Chondrocyte (in vitro differentiated cells): ENCODE measurements around the gene TNFSF11. TPM values are rescaled to one million over a fixed set of nuclear protein-coding genes. Genes with fewer than 3 reads are reported as not detected.

Source experiments
- DNase-seq: peaks from one replicate; pipeline ENCODE4 v3.0.0; 2021; ENCODE audit warnings: mixed read lengths, low spot score
- H3K27ac Mint-ChIP-seq: one replicate; pipeline ENCODE4 v1.8.0; 2021; ENCODE audit warnings: mild to moderate bottlenecking, moderate library complexity, mixed read lengths; ENCODE audit not compliant: unreplicated experiment
- H3K27me3 Mint-ChIP-seq: 2 replicates; pipeline ENCODE4 v1.8.0; 2021; ENCODE audit warnings: low read depth, mixed read lengths
- H3K36me3 Mint-ChIP-seq: 2 replicates; pipeline ENCODE4 v1.8.0; 2021; ENCODE audit warnings: low read depth, mixed read lengths
- H3K4me1 Mint-ChIP-seq: 2 replicates; pipeline ENCODE4 v1.8.0; 2021; ENCODE audit warnings: low read depth, mild to moderate bottlenecking, mixed read lengths
- H3K4me3 Mint-ChIP-seq: one replicate; pipeline ENCODE4 v1.8.0; 2021; ENCODE audit warnings: mild to moderate bottlenecking, moderate library complexity, mixed read lengths; ENCODE audit not compliant: unreplicated experiment
- H3K9me3 Mint-ChIP-seq: 2 replicates; pipeline ENCODE4 v1.8.0; 2021; ENCODE audit warnings: low read depth, mixed read lengths
- total RNA-seq: library from RNA; stranded (reverse); gene quantifications from 3 replicates; pipeline ENCODE4 v1.2.1, GENCODE V29; 2021
- TF ChIP-seq, protein P1 (sequence below): fragments of 200-600 bp; sonication (generic); IDR thresholded peaks from 2 replicates; pipeline ENCODE4 v1.5.0; 2021; ENCODE audit warnings: antibody characterized with exemption, mild to moderate bottlenecking, moderate library complexity

The TNFSF11 gene
- total RNA-seq, 1 donor from 2014 or later, result 0.37 TPM

DNA sequence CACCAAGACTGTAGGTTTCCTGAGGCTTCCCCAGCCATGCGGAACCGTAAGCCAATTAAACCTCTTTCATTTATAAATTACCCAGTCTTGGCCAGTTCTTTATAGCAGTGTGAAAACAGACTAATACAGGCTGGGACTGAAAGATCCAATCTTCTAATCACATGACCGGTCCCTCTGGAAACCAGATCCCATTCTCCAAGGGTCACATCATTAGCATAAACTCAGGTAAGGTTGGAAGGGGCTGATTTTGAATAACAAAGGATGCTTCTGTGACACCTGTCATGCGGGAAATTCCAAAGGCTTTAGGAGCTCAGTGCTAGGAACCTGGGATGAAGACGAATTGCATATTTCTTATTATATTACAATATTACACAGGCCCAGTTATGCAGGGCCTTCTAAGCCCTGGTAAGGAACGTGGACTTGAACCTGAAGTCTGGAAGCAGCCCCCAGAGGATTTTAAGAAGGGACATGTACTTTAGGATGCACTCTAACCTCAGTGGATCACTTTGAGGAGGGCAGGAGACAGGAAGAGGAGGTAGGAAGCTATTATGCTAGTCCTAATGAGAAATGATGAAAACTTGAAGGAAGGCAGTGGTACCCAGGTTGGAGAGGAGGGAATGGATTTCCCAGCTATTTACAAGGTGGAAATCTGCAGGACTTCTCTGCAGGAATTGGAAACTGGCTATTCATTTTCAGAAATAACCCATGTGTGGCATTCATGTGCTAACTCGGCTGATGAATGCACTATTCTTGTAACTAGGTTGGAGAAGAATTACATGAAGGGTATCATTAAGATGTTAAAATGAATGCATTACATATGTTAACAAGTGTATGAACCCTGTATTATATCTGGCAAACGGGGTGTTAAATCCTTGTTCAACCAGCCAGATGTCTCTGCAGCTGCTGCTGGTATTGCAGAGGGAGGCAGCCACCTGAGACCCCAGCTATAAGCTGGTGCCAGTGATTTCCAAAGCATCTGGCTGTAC lies 19.3 kb downstream of the TNFSF11 start:
- H3K27me3 Mint-ChIP-seq, result peaks cover 33% of the 10 kb centered on the region
- peaks cover 9% of the 10 kb centered on the region for H3K4me1 Mint-ChIP-seq
- DNase-seq, result no peak
- no peak overlapping the region for H3K27ac Mint-ChIP-seq
- H3K9me3 Mint-ChIP-seq, result no peaks in the 10 kb centered on the region
- H3K4me3 Mint-ChIP-seq, result no peak overlapping the region
- peaks cover 5% of the 10 kb centered on the region for H3K36me3 Mint-ChIP-seq
- TF ChIP-seq, protein P1, sequence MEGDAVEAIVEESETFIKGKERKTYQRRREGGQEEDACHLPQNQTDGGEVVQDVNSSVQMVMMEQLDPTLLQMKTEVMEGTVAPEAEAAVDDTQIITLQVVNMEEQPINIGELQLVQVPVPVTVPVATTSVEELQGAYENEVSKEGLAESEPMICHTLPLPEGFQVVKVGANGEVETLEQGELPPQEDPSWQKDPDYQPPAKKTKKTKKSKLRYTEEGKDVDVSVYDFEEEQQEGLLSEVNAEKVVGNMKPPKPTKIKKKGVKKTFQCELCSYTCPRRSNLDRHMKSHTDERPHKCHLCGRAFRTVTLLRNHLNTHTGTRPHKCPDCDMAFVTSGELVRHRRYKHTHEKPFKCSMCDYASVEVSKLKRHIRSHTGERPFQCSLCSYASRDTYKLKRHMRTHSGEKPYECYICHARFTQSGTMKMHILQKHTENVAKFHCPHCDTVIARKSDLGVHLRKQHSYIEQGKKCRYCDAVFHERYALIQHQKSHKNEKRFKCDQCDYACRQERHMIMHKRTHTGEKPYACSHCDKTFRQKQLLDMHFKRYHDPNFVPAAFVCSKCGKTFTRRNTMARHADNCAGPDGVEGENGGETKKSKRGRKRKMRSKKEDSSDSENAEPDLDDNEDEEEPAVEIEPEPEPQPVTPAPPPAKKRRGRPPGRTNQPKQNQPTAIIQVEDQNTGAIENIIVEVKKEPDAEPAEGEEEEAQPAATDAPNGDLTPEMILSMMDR, result no peak

GRCh38 chr13:42594481-42595252 lies 20.7 kb downstream of the TNFSF11 start:
- no peak overlapping the region for H3K4me3 Mint-ChIP-seq
- no peak overlapping the region for H3K27ac Mint-ChIP-seq
- peaks cover 18% of the 10 kb centered on the region for H3K27me3 Mint-ChIP-seq
- H3K36me3 Mint-ChIP-seq, result no peaks in the 10 kb centered on the region
- H3K4me1 Mint-ChIP-seq, result peaks cover 9% of the 10 kb centered on the region
- no peak for DNase-seq
- H3K9me3 Mint-ChIP-seq, result no peaks in the 10 kb centered on the region
- TF ChIP-seq, protein P1, result peak; percentile 97

- Mint-ChIP-seq H3K27me3 (peaks cover 18% of the 10 kb centered on the region), H3K4me1 (peaks cover 9% of the 10 kb centered on the region), H3K4me3 (no peak overlapping the region), H3K36me3 (no peaks in the 10 kb centered on the region), H3K9me3 (no peaks in the 10 kb centered on the region), H3K27ac (no peak overlapping the region)
- TF ChIP-seq, protein P1, result peak; percentile 63
- no peak for DNase-seq
Observed at GRCh38 chr13:42595253-42595571, 21.3 kb downstream of the TNFSF11 start.

DNA sequence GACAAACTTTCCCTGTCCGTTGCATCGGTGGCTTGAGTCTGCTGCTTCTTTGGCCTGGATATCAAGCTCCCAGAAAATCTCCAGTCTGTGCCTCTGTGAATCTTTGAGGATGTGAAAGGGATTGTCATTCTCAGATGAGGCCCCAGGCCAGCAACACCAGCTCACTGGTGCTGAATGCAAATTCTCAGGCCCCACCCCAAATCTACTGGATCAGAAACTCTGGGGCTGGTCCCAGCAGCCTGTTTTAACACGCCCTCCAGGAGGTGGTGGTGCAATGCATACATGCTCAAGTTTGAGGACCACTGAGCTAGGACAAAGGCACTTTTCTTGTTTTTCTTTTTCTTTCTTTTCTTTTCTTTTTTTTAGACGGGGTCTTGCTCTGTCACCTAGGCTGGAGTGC lies 23.6 kb downstream of the TNFSF11 start:
- no peak for DNase-seq
- H3K27ac Mint-ChIP-seq, result no peak overlapping the region
- H3K36me3 Mint-ChIP-seq, result no peaks in the 10 kb centered on the region
- H3K4me3 Mint-ChIP-seq, result no peak overlapping the region
- H3K9me3 Mint-ChIP-seq, result no peaks in the 10 kb centered on the region
- peaks cover 13% of the 10 kb centered on the region for H3K4me1 Mint-ChIP-seq
- TF ChIP-seq, protein P1, result no peak
- H3K27me3 Mint-ChIP-seq, result peaks cover 3% of the 10 kb centered on the region

DNA sequence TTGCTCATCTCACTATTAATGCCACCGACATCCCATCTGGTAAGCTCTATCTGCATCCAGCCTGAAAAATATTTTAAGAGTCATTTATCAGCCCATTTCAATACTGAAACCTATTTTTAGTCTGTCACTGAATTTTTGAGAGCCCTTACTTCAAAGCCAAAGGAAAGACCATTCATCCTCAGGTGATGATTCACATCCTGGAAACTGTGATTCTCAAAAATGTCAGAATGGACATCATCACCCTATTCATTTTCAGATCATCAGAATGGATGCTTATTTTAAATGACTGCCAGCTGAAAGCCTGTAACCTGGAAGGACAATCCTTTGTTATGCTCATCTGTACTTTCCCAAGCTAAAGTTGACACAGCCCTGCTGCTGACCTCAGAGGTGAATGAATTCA lies 27.0 kb downstream of the TNFSF11 start:
- Mint-ChIP-seq H3K27me3 (peaks cover 5% of the 10 kb centered on the region), H3K4me3 (no peak overlapping the region), H3K9me3 (no peaks in the 10 kb centered on the region), H3K4me1 (peaks cover 4% of the 10 kb centered on the region), H3K27ac (no peak overlapping the region), H3K36me3 (no peaks in the 10 kb centered on the region)
- no peak for DNase-seq
- TF ChIP-seq, protein P1, result no peak
